HG03060 (cell line): ENCODE results near the gene CDK1.

Experiments
- ATAC-seq: cut with Tn5 transposase; IDR thresholded peaks from one replicate; pipeline ENCODE4 v1.9.1; 2021; ENCODE audit warnings: low read depth, moderate number of reproducible peaks; ENCODE audit not compliant: unreplicated experiment

The CDK1 gene

DNA sequence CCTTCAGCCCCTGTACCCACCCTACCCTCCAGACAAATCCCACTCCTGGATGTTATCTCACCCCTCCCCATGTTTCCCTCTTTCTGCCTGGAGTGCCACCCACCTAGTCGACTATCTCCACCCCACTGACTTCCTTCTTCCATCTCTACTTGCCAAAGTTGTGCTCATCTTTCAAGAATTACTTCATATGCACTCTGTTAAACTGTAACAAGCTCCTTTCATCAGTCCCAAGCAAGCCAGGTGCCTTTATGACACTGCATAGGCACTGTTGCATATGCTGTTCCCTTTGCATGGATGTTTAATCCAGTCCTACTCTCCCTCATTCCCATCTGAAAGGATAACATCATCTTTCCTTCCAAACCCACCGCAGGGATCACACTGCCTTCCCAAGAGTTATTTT is 8.9 kb upstream of the CDK1 start:
- no peak for ATAC-seq

DNA sequence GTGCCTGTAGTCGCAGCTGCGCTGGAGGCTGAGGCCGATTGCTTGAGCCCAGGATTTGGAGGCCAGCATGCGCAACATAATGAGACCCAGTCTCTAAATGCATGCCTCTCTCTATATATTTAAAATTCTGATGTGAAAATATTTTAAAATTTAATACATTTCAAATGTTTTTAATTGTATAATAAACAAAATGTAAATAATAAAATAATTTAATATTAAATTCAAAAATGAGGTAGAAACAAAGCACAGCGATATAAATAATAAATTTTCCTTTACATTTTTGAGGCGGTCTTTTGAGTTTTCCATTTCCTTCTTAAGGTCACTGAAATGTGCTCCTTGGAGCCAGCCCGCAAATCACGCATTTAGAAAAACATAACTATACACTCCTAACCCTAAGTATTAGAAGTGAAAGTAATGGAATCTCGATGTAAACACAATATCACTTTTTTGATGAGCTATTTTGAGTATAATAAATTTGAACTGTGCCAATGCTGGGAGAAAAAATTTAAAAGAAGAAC is 523 bp upstream of the CDK1 start:
- ATAC-seq, result peak; percentile 6

DNA sequence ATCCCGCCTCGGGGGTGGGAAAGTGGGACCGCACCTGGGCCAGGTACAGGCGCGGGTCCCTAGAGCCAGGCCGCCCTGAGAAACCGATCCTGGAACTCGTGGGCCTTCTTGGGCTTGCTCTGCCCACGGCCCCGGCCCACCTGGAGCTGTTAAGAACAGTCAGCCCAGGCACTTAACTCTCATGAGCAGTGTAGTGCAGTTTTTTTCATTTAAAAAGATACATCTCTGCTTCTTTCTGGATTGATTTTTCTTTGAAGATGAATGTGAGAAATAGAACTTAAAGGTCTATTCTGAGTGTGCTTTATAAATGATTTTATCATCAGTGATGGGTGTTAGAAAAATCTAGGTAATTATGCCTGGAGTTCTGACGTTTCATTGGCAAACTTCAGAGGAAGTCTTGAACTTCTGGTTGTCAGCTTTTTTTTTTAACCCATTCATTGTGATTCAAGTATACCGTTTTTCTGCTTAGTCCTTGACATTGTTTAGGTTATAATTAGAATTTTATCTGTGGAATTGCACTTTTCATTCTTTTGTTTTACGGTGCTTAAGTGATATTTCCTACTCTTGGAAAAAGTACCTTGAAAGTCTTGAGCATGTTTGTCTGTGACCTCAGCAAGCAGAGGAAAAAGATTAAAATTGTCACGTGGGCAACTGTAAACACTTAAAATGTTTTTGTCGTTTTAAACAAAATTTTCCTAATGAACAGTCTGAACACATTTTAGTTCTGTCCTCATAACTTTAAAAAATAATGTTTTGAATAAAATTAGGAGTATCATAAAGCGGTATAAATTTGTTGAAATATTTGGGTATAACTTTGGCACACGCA is 906 bp downstream of the CDK1 start:
- peak; percentile 4 for ATAC-seq

DNA sequence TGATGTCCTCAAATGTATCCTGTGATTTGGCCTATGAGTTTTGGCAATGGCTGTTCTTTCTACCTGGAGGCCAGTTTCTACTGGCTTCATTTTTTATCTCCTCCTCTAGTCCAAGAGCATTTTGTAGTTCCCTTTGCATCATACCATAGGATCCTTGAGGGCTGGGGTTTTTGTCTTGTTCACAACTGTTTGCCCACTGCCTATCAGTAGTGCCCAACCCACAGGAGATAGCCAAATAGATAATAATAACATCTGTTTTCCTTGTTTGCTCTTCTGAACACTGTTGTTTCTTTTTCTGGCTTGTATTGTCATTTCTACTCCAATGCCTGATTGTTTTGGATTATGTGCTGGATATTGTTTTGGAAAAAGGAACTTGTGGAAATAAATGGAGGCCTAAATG is 3.4 kb downstream of the CDK1 start:
- ATAC-seq, result no peak

DNA sequence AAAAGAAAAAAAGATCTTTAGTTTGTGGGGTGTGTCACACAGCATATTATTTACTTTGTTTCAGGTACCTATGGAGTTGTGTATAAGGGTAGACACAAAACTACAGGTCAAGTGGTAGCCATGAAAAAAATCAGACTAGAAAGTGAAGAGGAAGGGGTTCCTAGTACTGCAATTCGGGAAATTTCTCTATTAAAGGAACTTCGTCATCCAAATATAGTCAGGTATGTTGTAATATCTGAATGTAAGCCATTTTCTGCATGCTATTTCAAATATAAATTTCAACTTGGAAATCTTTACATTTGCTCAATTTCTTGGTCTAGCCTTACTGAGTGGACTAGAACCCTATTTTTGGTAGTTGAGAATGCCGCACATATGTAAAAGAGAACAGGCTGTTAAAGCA is 6.4 kb downstream of the CDK1 start:
- no peak for ATAC-seq

DNA sequence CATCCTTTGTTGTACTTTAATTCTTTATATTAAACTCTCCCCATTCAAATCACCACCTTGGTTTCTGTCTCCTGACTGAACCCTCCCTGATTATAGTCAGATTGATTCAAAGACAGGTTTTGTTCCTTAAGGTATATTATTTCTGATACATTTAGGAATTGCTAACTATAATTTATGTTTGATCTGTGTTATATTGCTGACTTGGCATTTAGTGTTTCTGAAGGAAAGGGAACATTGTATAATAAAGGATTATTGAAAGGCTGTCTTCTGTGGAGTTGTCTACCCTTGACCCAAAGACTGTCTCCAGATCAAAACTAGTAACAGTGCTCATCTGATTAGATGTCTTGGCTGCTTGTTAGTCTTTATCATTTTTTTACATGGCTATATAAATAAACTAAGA is 10.3 kb downstream of the CDK1 start:
- ATAC-seq, result no peak

DNA sequence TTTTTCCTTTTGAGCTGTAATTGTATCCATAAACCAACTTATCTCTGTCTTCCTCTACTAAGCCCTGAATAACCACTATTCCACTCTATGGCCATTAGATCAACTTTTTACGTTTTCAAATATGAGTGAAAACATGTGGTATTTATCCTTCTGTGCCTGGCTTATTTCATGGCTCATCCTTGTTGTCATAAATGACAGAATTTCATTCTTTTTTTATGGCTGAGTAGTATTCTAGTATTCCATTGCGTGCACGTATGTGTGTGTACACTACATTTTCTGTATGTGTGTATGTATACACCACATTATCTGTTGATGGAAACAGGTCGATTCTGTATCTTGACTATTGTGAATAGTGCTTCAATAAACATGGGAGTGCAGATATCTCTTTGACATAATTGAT is 11.1 kb downstream of the CDK1 start:
- no peak for ATAC-seq

DNA sequence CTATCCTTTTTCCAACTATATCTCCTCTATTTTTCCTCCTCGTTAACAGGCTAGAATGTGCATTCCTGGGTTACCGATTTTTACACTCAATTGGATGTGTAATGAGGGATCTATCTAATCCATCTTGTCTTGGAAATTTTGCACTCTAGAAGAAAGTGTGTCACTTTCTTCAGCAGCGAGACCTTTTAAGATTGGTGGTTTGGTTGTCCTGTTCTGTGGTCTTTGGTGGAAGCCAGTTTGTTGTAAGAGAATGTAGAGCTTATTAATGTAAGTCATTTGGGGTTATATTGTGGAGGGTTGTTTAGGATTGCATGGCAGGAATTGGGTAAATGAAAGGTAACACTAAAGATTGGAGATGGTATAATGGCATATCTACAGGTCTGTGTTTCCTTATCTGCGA is 16.7 kb downstream of the CDK1 start:
- ATAC-seq, result no peak

DNA sequence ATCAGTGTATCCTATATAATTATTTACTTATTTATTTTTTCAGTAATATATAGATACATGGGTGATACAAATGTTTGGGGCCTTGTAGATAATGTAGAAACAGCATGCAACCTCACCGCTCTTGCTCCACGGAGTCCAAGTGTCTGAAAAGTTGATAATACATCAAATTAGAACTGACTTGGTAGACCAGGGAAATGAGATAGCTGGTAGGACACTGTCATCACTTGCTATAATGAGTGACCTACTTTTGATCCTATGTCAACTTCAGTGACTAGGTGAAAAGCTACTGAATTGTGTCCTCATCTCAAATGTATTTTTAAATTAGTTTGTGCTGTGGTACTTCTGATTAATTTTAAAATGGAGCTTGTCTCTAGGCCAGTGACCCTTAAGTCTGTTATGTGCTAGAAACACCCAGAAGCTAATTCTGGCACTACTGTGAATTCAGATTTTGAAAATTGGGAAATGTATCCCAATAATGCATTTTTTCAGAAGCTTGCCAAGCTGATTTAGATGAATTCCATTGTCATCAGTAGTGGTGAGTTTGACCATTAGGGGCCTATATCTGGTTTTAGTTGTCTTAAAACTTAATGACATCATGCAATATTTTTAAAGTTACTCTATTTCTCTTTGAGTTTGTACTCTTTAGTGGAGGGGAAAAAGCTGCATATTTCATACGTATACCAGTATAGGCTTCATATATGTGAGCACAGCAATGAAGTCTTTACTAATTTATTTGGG is 17.4 kb downstream of the CDK1 start:
- no peak for ATAC-seq

DNA sequence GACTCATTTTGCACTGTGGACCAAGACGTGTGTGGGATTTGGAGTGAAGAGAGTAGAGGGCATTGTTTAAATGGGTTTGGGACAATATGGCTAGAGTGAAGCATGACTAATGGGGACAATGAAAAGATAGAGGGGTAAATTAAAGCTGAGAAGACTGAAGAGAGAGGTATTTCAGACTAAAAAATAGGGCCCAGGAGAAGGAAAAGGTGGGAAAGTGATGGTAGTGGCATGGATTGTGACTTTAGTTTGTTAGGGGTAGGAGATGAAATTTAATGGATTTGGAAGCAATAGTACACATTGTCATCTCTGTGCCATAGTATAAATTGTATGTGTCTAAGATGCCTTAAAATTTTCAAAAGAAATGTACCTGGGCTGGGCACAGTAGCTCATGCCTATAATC is 18.2 kb downstream of the CDK1 start:
- ATAC-seq, result no peak

DNA sequence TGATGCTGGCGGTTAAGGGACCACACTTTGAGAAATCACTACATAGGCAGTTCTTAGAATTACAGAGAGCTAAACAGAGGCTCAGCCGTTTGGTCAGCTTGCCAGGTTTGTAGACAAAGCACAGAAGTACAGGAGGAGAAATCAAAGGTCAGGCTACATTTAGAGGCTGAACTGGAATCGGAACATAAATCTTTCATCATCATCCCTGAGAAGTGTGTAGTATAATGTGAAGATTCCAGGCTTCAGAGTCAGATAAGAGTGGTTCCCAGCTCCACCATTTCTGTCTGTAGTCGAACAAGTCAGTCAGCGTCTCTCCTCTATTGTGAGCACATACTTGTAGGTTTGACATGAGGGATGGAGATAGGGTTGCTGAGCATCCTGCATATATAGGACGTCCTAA is 18.9 kb downstream of the CDK1 start:
- ATAC-seq, result no peak

DNA sequence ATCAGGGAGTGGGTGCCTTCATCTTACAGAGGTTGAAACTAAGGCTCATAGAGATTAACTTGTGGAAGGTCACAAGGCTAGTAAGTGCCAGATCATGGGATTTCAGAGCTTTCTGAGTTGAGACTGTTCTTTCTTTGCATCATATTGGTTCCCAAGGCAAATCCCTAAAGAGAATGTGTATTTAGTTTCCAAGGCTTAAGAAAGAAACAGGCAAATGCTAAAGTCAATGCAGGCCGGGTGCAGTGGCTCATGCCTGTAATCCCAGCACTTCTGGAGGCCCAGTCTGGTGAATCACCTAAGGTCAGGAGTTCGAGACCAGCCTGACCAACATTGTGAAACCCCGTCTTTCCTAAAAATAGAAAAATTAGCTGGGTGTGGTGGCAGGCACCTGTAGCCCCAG is 19.8 kb downstream of the CDK1 start:
- no peak for ATAC-seq

DNA sequence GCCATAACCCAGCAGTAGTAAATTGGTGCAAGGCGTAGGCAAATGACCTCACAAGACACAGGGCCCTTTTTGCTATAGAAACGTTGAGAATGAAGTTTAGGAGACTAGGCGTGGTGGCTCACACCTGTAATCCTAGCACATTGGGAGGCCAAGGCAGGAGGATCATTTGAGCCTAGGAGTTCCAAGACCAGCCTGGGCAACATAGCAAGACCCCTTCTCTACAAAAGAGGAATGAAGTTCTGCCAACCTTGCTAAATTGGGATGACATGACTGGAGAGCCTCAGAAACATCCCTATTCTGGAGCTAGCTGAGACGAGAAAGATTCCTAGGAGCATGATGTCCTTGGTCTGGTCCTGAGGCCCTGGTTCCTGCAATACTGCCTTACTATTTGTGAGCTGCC is 20.6 kb downstream of the CDK1 start:
- ATAC-seq, result no peak

DNA sequence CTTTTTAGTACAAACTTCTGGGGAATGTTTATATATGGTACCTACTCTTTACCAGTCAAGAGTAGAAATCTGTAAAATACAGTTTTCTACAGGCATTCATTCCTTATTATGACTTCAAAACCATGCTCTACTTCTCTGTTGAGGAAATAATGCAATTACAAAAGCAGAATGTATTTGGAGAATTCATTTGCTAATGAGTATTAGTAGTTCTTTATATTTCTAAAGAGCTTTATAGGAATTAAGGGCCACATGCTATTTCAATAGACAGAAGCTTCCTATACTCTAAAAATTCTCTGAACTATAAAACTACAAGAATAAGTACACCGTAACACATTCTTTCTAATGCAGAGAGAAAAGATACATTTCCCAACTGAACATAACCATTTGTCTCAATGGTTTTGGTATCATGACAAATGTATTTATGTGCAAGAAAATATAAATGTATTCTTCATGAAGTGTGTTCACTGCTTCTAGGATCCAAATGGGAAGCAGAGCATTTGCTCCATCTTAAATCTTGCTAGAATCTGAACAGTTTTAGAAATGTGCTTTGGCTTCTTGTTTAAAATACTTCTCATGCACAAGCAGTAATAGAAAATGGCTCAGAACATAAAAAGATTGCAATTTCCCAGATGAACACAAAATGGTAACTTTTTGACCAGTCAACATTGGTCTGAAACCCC is 21.8 kb downstream of the CDK1 start:
- no peak for ATAC-seq

DNA sequence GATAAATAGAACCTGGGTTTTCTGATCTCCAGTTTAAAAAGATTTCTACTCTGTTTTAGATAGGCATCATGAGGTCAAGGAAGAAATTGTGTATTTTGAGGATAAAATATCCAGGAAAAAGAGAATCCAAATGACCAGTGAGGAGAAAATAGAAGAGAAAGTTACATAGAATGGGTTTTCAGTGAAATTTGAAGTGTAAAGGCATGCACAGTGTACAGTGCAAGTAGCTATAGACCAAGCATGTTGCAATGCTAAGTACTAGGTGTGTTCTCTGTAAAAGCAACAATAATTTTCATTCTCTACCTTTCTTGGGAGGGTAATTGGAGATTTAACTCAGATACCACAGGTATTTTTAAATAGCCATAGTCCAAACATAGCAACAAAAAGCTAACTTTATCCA is 22.6 kb downstream of the CDK1 start:
- no peak for ATAC-seq

DNA sequence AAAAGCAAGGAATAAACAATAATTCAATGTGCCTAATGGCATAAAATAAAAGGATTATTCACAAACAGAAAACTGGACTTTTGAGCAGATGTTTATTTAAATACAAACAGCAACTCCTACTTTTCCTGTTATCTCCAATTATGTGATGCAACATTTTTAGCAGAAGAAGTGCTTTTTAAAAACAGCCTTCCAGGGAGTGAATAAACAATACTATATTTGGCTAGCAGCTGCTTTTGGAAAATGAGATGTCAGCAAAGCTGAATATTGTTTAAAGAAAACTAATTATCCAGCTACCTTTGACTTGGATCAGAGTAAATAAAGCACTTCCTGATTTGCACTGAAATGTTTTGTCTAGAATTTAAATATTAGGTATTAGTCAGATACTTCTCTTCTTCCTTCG is 23.2 kb downstream of the CDK1 start:
- no peak for ATAC-seq

DNA sequence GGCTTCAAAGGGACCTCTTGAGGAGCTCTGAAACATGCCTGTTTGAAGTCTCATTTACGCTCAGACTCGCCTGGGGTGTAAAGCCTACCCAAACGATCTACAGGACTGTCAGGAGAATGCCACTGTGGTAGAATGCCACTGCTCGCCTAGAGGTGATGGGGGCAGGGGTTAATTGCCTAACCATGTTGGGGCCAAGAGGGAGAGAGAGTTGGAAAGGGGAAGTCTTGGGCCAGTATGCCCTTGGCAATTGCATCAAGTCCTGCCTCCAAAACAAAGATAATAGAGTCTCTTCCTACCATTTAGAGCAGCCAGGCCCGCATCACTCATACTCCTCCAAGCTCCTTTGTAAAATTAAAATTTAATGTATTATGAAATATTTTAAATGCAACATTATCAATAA is 25.2 kb downstream of the CDK1 start:
- ATAC-seq, result no peak

DNA sequence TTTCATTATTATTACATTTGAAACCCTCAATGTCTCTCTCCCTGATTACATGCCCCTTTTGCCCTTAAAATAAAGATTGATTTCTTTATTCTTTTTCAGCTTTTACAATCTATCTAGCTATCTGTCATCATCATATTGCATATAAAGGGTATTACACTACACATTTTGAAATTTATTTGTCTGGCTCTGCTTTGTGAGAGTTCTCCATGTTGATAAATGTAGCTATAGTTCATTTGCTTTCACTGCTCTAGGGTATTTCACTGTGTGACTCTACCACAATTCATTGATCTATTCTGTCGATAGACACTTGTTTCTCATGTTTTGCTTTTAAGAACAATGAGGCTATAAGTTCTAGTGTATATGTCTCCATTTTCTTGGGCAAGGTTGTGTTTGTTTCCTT is 25.6 kb downstream of the CDK1 start:
- ATAC-seq, result no peak

DNA sequence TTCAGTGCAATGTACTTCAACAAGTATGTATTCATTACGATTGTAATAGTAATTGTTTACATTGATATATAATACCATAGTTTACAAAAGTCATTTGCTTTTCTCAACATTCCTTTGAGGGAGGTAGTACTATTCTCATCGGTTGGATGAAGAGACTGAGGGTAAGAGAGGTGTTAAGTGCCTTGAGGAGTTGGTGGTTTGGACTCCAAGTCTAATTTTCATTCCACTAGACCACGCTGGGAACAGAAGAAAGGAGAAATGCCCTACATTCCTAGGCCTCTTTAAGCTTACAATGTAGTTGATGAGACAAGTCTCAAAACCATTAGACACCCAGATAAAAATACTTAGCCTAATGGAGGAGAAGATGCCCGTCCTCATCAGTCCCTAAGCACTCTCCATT is 28.6 kb downstream of the CDK1 start:
- no peak for ATAC-seq

DNA sequence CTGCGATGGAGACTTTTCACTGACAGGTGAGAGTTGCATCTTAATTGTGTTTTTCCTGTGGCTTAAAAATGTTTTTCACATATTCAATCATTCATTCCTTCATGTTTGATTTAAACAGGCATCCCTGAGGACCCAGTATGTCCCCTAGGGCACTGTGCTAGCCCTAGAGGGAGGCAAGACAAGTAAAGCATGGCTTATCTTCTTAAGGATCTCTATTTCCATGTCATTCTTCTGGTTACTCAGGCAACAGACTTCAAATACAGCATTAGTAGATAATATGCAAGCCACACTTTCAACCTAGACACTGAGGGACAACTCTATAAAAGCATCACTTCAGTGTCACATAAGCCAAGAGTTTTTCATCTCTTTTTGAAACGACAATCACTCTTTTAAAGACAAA is 29.2 kb downstream of the CDK1 start:
- ATAC-seq, result no peak

DNA sequence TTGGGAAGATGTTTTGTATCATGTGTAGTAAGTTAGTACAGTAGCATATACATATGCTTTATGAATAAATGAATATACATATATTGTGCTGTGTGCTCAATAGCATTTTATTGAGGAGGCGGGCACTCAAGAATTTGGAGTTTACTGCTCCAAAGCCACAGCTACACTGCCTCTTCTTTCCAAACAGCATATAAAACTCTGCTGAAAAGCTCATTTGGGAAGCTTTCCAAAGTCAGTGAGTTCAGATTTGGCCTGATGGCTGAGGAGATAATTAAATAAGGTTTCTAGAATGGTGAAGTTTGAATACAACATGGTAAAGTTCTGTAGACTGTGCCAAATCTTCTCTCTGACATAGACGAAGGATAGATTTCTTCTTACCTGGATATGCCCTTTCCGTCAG is 29.8 kb downstream of the CDK1 start:
- no peak for ATAC-seq
